ENCODE data around the gene PCNX2.

GRCh38 chr1:233313434-233314155, 18.1 kb upstream of the PCNX2 start:
- no peak for TF ChIP-seq POLR2A (IDR thresholded peaks at IDR 0.05)
- no peak for TF ChIP-seq CTCF (IDR thresholded peaks at IDR 0.05)

Data from esophagus squamous epithelium (tissue), 4 donors.